ENCODE results near the gene CDK5R1.

The CDK5R1 gene

DNA sequence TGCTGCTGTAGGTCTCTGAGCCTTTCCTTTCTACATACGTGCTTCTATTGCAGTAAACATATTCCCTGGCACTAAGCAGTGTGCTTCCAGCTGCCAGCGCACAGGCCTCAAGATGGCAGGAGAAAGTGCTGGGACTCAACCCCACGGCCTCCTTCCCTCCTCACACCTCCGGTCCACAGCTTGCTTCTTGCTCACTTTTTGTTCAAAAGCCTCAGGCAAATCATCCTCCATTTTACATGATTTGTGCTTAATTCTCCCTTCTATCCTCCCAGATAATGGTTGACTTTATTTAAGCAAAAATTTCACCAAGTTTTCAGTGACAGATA is 5.4 kb downstream of the CDK5R1 start:
- in situ Hi-C loops (cut with MboI; ENCODE audit: low sequenced_read_pairs) = no loop called here

DNA sequence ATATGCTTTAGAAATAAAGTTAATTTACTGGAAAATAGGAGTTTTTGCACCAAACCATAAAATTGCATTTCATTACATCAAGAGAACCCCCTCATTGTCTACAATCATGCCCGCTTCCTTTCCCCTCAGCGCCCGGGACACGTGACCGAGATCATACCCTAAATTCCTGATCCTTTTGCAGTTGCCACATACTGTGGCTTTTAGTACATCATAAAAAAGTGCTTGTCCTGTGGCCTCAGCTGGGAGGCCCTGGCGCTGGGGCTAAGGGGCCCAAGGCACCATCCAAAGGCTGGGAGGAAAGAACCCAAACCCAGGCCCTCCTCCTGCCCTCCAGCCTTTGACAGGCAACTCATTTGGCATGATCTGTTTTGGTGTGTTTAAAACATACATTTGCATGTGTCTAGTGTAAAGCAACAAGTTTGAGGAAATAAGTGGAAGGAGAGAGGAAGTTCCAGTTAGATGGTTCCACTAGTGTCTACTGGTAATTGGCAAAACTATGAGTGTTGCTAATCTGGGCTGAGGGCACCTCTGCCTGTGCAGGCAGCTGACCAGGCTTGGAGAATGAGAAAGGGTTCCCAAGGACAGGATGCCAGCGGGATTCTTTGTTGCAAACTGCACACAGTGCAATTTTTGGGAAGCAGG is 6.0 kb downstream of the CDK5R1 start:
- in situ Hi-C loops (cut with MboI; ENCODE audit: low sequenced_read_pairs) = no loop called here

DNA sequence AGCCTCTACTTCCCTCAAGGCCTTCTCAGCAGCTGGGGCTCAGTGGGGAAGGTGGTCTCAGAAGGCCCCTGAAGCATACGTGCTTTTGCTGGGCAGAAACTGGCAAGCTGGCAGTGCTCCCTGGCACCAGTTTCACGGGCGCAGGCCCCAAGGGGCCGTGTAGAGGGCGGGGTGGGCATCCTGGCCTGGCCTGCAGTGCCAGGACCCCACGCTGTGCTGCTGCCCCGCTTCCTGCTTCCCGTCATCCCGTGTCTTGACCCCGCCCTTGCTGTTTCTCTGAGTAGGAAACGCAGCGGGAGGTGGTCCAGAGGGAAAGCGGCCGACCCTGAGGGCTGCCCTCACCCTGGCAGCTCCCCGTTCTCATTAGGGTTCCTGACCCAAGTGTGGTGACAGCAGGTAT is 6.8 kb downstream of the CDK5R1 start:
- in situ Hi-C loops (cut with MboI; ENCODE audit: low sequenced_read_pairs) = no loop called here

DNA sequence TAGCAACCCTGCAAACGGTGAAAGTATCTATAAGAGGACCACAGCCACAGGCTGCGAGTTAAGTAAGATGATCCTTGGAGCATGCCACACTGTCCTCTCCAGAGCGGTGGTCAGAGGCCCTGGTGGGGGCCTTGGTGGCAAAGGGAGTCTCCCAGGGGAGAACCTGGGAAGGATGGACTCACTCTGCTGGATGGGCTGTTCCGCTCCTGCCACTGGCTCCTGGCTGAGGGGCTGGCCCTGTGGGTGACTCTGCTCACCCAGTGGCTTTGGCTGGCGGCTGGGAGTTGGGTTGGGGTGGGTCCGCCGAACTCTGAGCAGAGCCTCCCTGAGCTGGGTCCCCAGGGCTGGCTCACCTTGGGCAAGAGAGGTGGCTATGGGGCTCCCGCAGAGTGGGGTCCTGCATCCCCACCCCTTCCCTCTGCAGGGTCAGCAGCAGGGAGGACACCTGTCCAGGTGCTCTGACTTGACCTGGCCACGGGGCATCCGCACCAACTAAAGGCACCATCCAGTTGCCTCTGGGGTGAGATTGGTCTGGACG is 7.3 kb downstream of the CDK5R1 start:
- in situ Hi-C loops (cut with MboI; ENCODE audit: low sequenced_read_pairs) = no loop called here

DNA sequence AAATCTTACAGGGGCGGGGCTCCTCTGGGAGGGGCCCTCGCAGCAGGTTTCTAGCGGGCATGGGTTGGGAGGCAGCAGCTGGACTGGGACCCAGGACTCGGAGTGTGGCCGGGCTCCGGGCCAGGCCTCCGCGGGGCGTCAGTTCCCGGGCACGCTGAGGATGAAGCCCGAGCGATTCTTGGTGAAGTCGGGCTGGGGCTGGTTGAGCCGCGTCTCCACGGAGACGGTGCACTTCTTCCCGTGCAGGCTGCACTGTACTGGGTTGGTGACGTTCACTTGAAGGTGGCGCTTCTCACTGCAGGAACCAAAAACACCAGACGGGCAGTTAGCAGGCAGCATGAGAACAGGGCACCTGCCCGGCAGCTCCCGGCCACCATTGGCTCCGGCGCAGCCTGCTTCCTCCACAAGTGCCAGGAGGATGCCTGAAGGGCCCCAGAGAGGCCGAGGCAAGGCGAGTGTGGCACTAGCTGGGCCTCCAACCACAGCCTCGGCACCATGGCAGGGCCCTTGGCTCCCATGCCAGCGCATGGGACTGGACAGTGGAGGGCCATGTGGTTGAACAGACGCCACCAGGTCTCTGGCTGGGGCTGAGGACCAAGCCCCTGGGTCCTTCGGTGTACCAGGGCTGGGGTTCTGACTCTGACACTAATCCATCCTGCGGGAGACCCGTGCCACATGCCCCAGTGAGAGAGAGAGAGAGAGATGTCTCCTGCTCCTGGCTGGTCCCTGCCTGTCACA is 8.0 kb downstream of the CDK5R1 start:
- in situ Hi-C loops (cut with MboI; ENCODE audit: low sequenced_read_pairs) = no loop called here

DNA sequence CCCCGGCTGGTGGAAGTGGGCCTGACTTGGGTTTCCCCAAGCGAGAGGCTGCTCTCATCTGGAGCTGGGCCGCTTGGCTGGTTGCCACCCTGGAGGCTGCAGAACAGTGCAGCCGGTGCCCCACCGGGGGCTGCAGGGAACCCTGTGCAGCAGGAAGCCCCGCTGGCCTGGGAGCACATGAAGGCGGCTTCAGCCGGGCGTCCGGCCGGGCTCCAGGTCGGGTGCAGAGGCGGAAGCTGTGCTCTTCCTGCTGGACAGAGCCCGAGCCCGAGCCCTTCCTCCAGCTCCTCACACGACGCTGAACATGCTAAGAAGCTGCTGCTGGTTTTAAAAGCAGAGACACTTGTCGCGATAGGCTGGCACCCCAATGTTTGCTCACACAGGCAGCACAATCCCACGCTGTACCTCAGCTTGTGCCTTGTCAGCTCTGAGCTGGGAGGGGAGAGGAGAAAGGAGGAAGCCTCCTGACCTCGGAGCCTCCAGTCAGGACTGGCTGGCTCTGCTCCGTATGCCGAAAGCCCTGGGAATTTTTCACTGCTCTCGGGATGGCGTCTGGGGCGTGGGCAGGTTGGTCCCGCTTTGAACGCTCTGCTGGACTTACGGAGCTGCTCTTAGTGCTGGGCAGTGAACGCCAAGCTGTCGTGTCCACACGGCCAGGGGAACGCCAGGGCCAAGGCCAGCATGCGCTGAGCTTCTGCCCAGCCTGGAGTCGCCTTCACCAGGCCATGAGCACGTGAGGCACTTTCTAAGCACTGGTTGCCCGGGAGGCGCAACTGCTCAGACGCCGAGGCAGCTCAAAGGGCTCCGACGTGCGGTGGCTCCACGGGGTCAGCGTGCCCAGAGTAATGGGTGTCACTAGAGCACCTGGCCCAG is 8.8 kb downstream of the CDK5R1 start:
- in situ Hi-C loops (cut with MboI; ENCODE audit: low sequenced_read_pairs) = no loop called here

DNA sequence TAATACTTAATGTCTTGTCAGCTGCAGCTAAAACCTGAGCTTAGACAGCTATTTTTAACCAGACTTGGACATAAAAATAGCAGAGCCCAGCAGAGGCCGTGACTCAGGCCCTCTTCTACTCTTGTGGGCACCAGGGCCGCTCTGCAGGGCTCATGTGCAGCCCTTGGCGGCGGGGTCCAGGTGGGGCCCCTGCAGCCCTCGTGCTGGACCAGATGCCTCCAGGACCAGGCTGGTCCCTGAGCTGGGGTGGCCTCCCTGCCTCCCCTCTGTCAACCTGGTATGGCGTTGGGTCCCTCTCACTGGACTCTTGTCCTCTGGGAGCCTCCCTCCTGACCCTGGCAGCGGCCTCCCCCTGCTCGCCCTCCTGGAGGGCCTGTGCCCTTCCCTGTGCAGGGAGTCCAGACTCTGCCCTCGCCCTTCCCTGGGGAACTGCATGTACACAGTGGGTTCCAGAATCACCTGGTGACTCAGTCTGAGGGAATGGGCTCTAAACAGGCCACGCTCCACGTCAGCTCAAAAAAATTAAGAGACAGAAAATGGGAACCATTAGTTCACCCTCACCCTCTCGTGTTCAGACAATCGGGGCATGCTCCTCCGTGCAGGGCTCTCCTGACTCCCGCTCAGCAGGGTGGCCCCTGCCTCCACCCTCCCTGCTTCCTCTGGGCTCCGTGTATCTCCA is 9.7 kb downstream of the CDK5R1 start:
- in situ Hi-C loops (cut with MboI; ENCODE audit: low sequenced_read_pairs) = no loop called here

DNA sequence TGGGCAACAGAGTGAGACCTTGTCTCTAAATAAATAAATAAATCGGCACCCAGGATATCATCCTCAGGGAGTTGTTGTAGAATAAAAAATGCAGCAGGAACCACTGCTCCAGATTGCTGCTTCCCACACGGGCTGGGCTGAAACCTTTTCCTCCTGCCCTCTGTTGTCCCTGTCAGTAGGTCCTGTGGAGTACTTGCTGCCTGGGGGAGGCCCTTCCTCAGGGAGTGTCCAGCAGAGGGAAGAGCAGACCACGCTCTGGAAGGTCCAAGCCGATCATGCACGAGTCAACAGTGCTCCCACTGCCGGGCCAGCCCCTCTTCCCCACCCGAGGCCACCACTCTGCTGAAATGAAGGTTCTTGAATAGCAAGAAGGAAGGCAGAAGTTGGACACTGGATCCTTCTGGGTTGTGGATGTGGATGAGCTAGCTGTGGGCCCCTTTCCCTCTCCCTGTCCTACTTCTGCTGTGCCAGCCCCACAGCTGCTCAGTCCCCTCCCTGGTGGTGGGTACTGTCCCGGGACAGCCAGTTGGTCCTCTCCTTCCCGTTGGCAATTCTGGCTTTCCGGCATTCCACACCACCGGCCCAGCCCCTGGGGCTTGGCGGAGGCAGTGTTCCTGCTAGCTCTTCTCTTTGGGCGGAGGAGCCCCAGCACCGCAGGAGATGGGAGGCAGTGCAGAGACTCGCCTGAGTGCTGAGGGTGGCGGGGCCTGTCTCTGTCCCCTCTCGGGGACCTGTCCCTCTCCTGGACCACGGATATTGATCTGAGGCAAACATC is 10.8 kb downstream of the CDK5R1 start:
- in situ Hi-C loops (cut with MboI; ENCODE audit: low sequenced_read_pairs) = no loop called here

DNA sequence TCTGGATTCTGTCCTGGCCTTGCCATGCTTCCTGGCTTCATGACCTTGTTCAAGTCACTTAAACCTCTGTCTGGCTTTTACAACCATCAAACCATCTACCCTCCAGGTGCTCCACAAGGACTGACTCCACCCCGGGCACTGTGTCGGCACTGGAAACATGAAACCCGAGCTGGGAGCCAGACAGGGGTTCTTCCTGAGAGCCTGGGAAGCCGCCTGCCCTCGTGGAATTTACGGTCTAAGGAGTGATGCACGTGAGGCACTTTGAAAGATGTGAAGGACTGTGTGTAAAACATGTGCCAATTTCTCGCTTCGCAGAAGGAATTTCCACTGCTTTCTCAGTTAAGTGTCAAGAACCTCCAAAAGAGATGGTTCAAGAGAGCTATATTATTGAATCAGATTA is 11.6 kb downstream of the CDK5R1 start:
- in situ Hi-C loops (cut with MboI; ENCODE audit: low sequenced_read_pairs) = no loop called here

DNA sequence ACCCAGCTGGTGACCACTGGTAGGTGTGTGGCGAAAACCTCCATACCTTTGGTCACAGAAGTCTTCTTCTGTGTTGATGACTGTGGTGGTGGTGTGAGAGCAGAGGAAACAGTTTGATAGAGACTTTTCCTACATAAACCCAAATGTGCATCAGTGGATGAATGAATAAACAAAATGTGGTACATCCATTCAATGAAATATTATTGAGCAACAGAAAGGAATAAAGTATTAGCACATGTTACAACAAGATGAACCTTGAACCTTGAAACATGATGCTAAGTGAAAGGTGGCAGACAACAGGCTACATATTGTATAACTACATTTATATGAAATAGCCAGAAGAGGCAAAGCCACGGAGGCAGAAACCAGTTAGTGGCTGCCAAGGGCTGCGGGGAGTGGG is 15.2 kb downstream of the CDK5R1 start:
- in situ Hi-C loops (cut with MboI; ENCODE audit: low sequenced_read_pairs) = no loop called here

DNA sequence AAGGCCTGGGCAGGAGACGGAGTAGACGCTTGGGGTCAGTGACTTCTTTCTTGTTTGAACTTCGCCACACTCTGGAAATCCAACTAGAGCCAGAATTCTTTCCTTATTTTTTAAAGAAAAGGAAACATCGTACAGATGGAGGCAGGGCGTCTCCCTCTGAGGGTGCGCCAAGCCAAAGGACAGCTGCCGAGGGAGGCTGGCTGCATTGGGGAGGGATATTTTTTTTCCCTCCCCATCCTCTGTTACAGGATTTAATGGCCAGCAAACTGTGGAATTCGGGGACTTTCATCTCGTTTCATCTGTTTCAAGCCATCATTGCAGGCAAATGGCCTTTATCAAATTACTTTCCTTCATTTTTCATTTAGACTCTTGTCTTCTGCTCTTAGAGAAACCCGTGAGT is 15.9 kb downstream of the CDK5R1 start:
- in situ Hi-C loops (cut with MboI; ENCODE audit: low sequenced_read_pairs) = no loop called here

DNA sequence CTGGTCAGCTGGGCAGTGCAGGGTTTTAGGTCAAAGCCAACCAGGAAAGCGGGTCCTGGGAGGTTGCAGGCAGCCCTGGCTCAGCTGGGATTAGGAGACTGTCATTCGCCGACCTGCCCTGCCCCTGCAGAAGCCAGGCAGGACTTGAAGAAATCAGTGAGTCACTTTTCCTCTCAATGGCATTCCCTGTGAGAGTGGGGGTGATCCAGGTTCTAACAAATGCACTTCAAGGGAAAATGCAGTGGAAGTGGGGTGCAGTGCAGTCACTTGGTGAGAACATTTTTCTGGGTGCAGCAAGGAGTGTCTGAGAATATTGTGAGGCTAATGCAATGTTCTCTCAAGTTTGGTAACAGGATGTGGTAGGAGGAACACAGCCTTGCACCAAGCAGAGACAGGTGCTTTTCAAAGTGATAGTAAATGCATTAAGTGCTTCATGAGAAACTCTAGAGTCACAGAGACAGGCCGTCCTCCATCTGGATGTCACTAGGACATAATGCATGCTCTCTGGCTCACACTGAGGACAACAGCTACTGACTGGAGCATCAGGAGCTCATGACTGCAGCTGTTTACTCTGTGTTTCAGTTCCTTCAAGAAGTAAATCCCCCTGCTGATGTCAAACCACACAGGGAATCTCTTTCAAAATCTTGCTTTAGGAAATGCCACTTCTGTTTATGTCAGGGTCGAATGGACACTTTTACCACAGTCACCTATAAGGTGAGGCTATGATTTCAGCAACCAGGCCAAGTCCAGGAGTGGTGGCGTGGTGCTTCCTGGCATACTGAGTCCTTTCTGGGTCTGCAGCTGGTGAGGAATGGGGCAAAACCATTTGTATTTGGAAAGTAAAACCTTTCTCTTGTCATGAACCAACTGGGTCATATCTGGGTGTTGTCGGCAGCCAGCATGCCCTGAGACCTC is 16.7 kb downstream of the CDK5R1 start:
- in situ Hi-C loops (cut with MboI; ENCODE audit: low sequenced_read_pairs) = no loop called here

DNA sequence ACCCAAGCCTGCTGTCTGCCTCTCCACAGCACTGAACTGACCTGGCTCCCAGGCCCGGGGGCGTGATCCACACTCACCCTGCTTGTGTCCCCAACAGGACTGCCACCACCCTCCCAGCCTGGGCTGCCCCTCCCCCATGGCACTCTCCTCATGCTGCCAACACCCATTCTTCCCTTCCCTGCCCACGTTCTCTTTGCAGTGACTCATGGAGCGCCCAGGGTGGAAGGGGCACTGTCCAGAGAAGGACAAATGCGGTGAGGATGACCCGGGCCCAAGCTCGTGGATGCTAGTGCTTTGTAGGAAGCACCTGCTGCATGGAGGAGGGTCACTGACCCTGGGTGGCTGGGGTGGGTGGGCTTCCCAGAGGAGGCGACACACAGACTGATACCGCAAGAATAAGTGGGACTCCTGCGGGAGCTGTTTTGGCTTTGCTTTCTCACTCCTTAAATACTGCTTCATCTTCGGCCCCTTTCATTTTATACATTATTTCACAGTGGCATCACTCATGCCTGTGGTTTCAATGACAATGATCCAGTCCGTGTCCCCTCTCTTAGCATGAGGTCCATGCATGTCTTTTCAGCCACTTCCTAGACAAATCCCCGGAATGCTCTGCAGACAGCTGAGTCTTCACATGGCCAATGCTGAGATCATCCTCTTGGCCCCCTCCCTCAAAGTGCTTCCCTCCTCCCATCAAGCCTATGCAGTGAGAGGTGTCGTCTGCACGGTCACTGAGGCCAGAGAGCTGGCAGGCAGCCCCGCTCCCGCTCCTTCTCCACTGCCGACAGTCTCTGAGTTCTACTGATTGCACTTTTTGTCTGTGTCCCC is 17.6 kb downstream of the CDK5R1 start:
- in situ Hi-C loops (cut with MboI; ENCODE audit: low sequenced_read_pairs) = no loop called here

DNA sequence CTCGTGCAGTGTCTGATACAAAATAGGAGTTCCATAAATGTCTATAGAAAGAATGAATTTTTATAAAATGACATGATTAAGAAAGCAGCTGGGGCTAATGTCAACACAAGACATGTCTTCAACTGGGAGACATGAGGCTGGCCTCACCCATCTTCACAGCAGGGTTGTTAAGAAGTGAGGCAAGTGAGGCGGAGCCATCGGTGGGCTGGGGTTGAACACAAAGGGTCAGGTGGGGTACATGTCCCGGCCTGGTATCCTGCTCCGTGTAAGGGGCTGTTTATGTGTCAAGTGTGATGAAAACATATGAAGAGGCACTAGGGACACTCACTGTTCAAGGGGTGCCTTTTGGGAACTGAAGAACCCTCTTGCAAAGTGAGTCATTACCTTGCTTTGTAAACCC is 22.1 kb downstream of the CDK5R1 start:
- in situ Hi-C loops (cut with MboI; ENCODE audit: low sequenced_read_pairs) = no loop called here

DNA sequence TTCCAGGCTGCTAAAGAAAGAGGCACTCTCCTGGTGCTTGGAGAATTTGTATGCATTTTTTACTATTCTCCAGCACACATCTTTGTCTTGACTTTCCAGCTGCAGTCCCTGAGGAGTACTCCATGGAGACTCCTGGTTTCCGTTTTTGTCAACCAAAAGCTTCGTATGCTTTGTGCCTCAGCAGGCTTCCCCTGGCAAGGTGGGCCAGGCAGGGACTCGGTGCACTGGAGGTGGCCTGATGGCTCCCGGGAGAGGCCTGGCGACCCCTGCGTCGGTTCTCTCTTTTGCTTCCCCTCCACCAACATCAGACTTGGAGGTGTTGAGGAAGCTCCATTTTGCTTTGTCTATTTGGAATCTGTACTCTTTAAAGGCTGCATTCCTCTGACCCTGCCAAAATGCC is 23.7 kb downstream of the CDK5R1 start:
- in situ Hi-C loops (cut with MboI; ENCODE audit: low sequenced_read_pairs) = no loop called here

DNA sequence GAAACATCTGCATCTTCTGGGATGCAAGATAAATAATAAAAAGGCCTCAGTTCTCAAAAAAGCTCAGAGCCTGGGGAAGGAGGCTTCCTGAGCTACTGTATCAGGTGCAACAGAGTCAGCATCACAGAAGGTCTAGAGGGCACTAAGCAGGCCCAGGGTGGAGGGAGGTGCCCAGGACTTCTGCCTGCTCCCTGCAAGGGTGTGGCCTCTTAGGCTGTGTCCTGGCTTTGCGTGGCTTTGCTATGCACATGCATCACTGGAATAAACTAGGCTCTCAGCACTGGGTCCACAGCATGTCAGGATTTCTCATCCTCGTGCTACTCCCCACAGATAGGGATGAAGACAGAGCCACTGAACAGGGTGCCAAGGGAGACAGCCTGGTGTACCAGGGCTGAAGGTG is 25.5 kb downstream of the CDK5R1 start:
- in situ Hi-C loops (cut with MboI; ENCODE audit: low sequenced_read_pairs) = no loop called here

DNA sequence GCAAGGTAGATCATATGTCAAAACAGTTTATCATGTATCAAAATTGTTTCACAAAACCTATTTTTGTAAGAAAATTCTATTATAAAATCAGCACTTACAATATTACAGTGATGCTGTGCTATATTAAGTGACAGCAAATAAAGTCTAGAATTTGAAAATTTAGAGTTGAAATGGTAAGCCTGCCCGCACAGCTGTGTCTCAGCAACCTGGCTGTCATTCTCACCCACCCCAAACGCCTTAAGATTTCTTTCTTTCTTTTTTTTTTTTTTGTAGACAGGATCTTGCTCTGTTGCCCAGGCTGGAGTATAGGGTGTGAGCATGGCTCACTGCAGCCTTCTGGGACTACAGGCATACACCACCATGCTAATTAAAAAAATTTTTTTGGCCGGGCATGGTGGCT is 26.8 kb downstream of the CDK5R1 start:
- in situ Hi-C loops (cut with MboI; ENCODE audit: low sequenced_read_pairs) = no loop called here

DNA sequence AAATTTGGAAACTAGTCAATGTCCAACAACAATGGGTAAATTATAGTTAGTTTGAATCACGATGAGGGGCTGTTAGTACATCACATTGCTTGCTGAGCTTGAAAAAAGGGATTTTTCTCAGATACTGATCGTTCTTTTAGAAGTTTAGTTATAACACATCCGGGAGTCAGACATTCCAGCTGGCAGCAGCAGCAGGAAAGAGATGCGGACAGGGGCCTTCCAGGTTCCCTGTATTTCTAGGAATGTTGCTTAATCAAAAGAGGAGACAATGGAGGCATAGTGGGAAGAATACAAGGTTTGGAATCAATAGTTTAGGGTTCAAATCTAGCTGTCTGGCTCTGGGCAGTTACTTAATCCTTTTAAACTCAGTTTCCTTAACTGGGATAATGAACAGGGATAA is 27.8 kb downstream of the CDK5R1 start:
- in situ Hi-C loops (cut with MboI; ENCODE audit: low sequenced_read_pairs) = no loop called here
